SJCRH30 (cell line): ENCODE results near the gene TRPC1. TPM values are rescaled to one million over a fixed set of nuclear protein-coding genes. Genes with fewer than 3 reads are reported as not detected.
"Not testable (repeated sequence)": the region's sequence is repeated elsewhere in the genome, so short reads cannot be mapped to it uniquely, and the experiment has no call there.

ENCODE experiments used
- DNase-seq, 2 experiments: peaks; one replicate each; pipeline ENCODE4 v3.0.0-alpha.2; 2015 to 2020
- H3K27ac ChIP-seq: fragments of 250-450 bp; sonication (Bioruptor Pico); 2 replicates; pipeline ENCODE4 v1.5.1; 2020; ENCODE audit warnings: mild to moderate bottlenecking, moderate library complexity
- H3K27me3 ChIP-seq: fragments of 250-450 bp; sonication (Bioruptor Pico); 2 replicates; pipeline ENCODE4 v1.5.1; 2020; ENCODE audit warnings: mild to moderate bottlenecking, moderate library complexity
- H3K36me3 ChIP-seq: fragments of 250-450 bp; sonication (Bioruptor Pico); 2 replicates; pipeline ENCODE4 v1.5.1; 2020; ENCODE audit warnings: mild to moderate bottlenecking, moderate library complexity
- H3K4me1 ChIP-seq: fragments of 250-450 bp; sonication (Bioruptor Pico); 2 replicates; pipeline ENCODE4 v1.5.1; 2020; ENCODE audit warnings: mild to moderate bottlenecking, moderate library complexity
- H3K4me3 ChIP-seq: fragments of 250-450 bp; sonication (Bioruptor Pico); 2 replicates; pipeline ENCODE4 v1.5.1; 2020; ENCODE audit warnings: mild to moderate bottlenecking, moderate library complexity
- H3K9me3 ChIP-seq: fragments of 250-450 bp; sonication (Bioruptor Pico); replicated peaks from 2 replicates; pipeline ENCODE4 v1.5.1; 2020; ENCODE audit warnings: mild to moderate bottlenecking, moderate library complexity
- total RNA-seq: library from RNA; depleted of rRNA; stranded (reverse); fragments of >200 nt; shearing (Covaris generic); gene quantifications from 2 replicates; pipeline ENCODE4 v1.2.3, GENCODE V29; 2014

Gene TRPC1
- total RNA-seq, 1 experiment from 2014 or later: 21.0 TPM

DNA sequence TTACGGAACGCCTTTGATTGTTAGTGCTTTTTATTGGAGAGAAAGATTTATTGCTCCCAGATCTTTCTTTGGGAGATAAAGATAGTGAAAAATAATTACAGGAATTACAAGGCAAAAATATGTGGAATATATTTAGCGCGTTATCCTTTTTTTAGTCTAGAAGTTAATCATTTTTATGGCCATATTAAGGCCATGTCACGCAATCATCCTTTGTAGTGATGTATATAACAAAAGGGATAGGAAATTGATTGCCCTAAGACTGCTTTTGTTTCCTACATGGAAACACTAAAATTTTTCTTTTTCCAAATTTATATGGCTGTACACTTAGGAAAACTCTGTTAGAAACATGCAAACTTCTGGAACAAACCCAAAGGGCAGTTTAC lies 1.5 kb downstream of the TRPC1 start:
- DNase-seq: no peak
- H3K27ac ChIP-seq: peak overlapping the region; percentile 77
- no peaks in the 10 kb centered on the region for H3K27me3 ChIP-seq
- H3K36me3 ChIP-seq: 0 out of 2 replicates have a peak, but pooled peaks cover 2% of the 10 kb centered on the region
- peaks cover 11% of the 10 kb centered on the region for H3K4me1 ChIP-seq
- H3K4me3 ChIP-seq: peak overlapping the region; percentile 80
- peaks cover 5% of the 10 kb centered on the region; the same call in 1 of the 2 replicates for H3K9me3 ChIP-seq

GRCh38 chr3:142726017-142726416 lies 2.2 kb downstream of the TRPC1 start:
- peak in 1 of 2 experiments; percentile 5 for DNase-seq
- H3K27ac ChIP-seq: no peak overlapping the region
- H3K36me3 ChIP-seq: 0 out of 2 replicates have a peak, but pooled peaks cover 2% of the 10 kb centered on the region

GRCh38 chr3:142732066-142732465 lies 8.2 kb downstream of the TRPC1 start:
- Histone ChIP-seq H3K27ac (no peak overlapping the region), H3K36me3 (0 out of 2 replicates have a peak, but pooled peaks cover 2% of the 10 kb centered on the region), H3K27me3 (no peaks in the 10 kb centered on the region), H3K4me1 (no peaks in the 10 kb centered on the region), H3K9me3 (no peaks in the 10 kb centered on the region), H3K4me3 (no peak overlapping the region)
- DNase-seq: no peak

More at GRCh38 chr3:142726017-142726416, 2.2 kb downstream of the TRPC1 start:
- H3K4me3 ChIP-seq: peak overlapping the region; percentile 80; the same call in 1 of the 2 replicates
- peaks cover 11% of the 10 kb centered on the region for H3K4me1 ChIP-seq
- peaks cover 5% of the 10 kb centered on the region; the same call in 1 of the 2 replicates for H3K9me3 ChIP-seq
- no peaks in the 10 kb centered on the region for H3K27me3 ChIP-seq

- Histone ChIP-seq H3K9me3 (no peaks in the 10 kb centered on the region), H3K4me3 (no peak overlapping the region), H3K27ac (no peak overlapping the region), H3K4me1 (no peaks in the 10 kb centered on the region), H3K27me3 (no peaks in the 10 kb centered on the region), H3K36me3 (no peaks in the 10 kb centered on the region)
- no peak for DNase-seq
These were observed 11.0 kb downstream of the TRPC1 start for GRCh38 chr3:142734834-142735233.

- DNase-seq: no peak
- H3K36me3 ChIP-seq: no peaks in the 10 kb centered on the region
- no peaks in the 10 kb centered on the region for H3K9me3 ChIP-seq
- no peak overlapping the region for H3K4me3 ChIP-seq
- no peaks in the 10 kb centered on the region for H3K4me1 ChIP-seq
- no peaks in the 10 kb centered on the region for H3K27me3 ChIP-seq
- H3K27ac ChIP-seq: no peak overlapping the region
These were observed 11.6 kb downstream of the TRPC1 start for GRCh38 chr3:142735462-142735861.

- H3K36me3 ChIP-seq: no peaks in the 10 kb centered on the region
These were observed 14.6 kb downstream of the TRPC1 start for GRCh38 chr3:142738396-142738795.

GRCh38 chr3:142746646-142747045 lies 22.8 kb downstream of the TRPC1 start:
- no peak for DNase-seq
- Histone ChIP-seq H3K36me3 (peaks cover 28% of the 10 kb centered on the region), H3K9me3 (0 out of 2 replicates have a peak, but pooled peaks cover 3% of the 10 kb centered on the region), H3K27me3 (no peaks in the 10 kb centered on the region), H3K27ac (no peak overlapping the region), H3K4me3 (no peak overlapping the region), H3K4me1 (no peaks in the 10 kb centered on the region)

More at GRCh38 chr3:142738396-142738795, 14.6 kb downstream of the TRPC1 start:
- H3K9me3 ChIP-seq: no peaks in the 10 kb centered on the region
- DNase-seq: no peak
- H3K4me1 ChIP-seq: no peaks in the 10 kb centered on the region
- no peak overlapping the region for H3K27ac ChIP-seq
- H3K4me3 ChIP-seq: no peak overlapping the region
- no peaks in the 10 kb centered on the region for H3K27me3 ChIP-seq

DNA sequence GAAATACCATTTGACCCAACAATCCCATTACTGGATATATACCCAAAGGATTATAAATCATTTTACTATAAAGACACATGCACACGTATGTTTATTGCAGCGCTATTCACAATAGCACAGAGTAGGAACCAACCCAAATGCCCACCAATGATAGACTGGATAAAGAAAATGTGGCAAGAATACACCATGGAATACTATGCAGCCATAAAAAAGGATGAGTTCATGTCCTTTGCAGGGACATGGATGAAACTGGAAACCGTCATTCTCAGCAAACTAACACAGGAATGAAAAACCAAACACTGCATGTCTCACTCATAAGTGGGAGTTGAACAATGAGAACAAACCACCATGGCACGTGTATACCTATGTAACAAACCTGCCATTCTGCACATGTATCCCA lies 26.7 kb downstream of the TRPC1 start:
- not testable (repeated sequence) for H3K27ac ChIP-seq, DNase-seq, H3K9me3 ChIP-seq, H3K27me3 ChIP-seq, H3K4me1 ChIP-seq, H3K4me3 ChIP-seq
- peaks cover 25% of the 10 kb centered on the region for H3K36me3 ChIP-seq

- H3K4me3 ChIP-seq, H3K27ac ChIP-seq, H3K4me1 ChIP-seq, H3K9me3 ChIP-seq, H3K27me3 ChIP-seq, DNase-seq: not testable (repeated sequence)
- peaks cover 25% of the 10 kb centered on the region for H3K36me3 ChIP-seq
These were observed 28.8 kb downstream of the TRPC1 start for GRCh38 chr3:142752605-142753004.

- H3K36me3 ChIP-seq: peaks cover 9% of the 10 kb centered on the region; the same call in 1 of the 2 replicates
- no peak overlapping the region for H3K4me3 ChIP-seq
- DNase-seq: no peak
- no peaks in the 10 kb centered on the region for H3K4me1 ChIP-seq
- no peaks in the 10 kb centered on the region for H3K27me3 ChIP-seq
- 0 out of 2 replicates have a peak, but pooled peaks cover 6% of the 10 kb centered on the region for H3K9me3 ChIP-seq
- H3K27ac ChIP-seq: no peak overlapping the region
These were observed 30.7 kb downstream of the TRPC1 start for GRCh38 chr3:142754494-142754893.

GRCh38 chr3:142768338-142768737 lies 44.5 kb downstream of the TRPC1 start:
- H3K9me3 ChIP-seq: no peaks in the 10 kb centered on the region; the same call in 1 of the 2 replicates
- no peak for DNase-seq
- H3K4me1 ChIP-seq: no peaks in the 10 kb centered on the region
- H3K27ac ChIP-seq: no peak overlapping the region
- peaks cover 9% of the 10 kb centered on the region for H3K36me3 ChIP-seq
- H3K4me3 ChIP-seq: no peak overlapping the region
- H3K27me3 ChIP-seq: no peaks in the 10 kb centered on the region

- DNase-seq: no peak
- Histone ChIP-seq H3K27me3 (no peaks in the 10 kb centered on the region), H3K27ac (no peak overlapping the region), H3K9me3 (no peaks in the 10 kb centered on the region), H3K4me3 (no peak overlapping the region), H3K36me3 (0 out of 2 replicates have a peak, but pooled peaks cover 3% of the 10 kb centered on the region), H3K4me1 (no peaks in the 10 kb centered on the region)
These were observed 54.1 kb downstream of the TRPC1 start for GRCh38 chr3:142777927-142778326.

DNA sequence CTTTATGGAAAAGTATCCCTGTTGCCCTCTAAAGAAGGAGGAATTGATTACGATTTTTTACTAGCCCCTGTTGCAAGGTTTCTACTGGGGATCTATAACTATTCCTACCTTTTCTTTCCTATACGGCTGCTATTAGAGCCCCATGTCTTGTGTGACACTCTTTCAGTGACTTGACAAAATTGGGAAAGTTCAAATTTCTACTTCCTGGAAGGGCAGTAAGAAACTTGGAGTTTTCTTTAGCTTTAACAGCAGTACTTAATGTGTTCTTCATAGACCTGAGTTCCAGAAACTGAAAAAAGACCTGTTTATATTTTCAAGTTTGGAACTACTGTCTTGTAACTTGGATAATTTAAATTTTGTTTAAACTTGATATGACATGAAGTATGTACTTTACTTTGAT lies 54.7 kb downstream of the TRPC1 start:
- no peaks in the 10 kb centered on the region for H3K27me3 ChIP-seq
- H3K9me3 ChIP-seq: no peaks in the 10 kb centered on the region
- H3K27ac ChIP-seq: no peak overlapping the region
- no peaks in the 10 kb centered on the region for H3K4me1 ChIP-seq
- no peak overlapping the region for H3K4me3 ChIP-seq
- 0 out of 2 replicates have a peak, but pooled peaks cover 3% of the 10 kb centered on the region for H3K36me3 ChIP-seq
- no peak for DNase-seq

DNA sequence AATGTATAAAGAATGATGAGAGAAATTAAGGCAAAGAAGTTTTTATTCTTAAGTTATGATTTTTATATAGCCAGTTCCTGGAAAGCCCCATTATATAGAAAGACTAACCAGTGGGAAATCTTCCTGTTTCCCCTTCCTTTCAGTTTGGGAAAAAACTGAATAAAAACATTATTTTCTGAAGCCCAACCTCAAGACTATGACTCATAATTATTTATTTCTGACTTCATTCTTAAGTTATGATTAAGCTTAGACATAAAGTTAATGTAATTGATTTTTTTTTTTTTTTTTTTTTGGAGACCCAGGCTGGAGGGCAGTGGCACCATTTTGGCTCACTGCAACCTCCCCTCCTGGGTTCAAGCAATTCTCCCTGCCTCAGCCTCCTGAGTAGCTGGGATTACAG lies 55.8 kb downstream of the TRPC1 start:
- Histone ChIP-seq H3K9me3 (no peaks in the 10 kb centered on the region), H3K4me1 (no peaks in the 10 kb centered on the region), H3K4me3 (no peak overlapping the region), H3K27me3 (no peaks in the 10 kb centered on the region), H3K36me3 (0 out of 2 replicates have a peak, but pooled peaks cover 3% of the 10 kb centered on the region), H3K27ac (no peak overlapping the region)
- DNase-seq: no peak

DNA sequence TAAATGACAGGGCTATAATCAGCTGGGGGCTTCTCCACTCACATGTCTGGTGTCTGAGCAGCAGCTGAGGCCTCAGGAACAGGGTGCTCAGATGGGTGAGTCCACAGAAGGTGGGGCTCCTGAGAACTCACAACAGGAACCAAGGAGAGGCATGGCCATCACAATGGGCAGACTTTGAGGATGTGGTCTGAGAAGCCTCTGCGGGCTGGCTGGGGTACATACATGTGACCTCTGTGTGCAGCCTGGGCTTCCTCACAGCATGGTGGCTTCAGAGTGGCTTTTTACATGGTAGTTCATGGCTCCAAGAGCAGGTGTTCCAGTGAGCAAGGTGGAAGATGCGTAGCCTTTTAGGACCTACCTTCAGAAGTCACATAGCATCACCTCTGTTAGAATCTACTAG lies 58.8 kb downstream of the TRPC1 start:
- Histone ChIP-seq H3K9me3 (no peaks in the 10 kb centered on the region), H3K4me1 (no peaks in the 10 kb centered on the region), H3K36me3 (no peaks in the 10 kb centered on the region), H3K27ac (no peak overlapping the region), H3K27me3 (no peaks in the 10 kb centered on the region), H3K4me3 (no peak overlapping the region)
- no peak for DNase-seq

- H3K27ac ChIP-seq: no peak overlapping the region
- no peaks in the 10 kb centered on the region for H3K36me3 ChIP-seq
- no peaks in the 10 kb centered on the region for H3K9me3 ChIP-seq
- no peak overlapping the region for H3K4me3 ChIP-seq
- DNase-seq: no peak
- H3K27me3 ChIP-seq: no peaks in the 10 kb centered on the region
- no peaks in the 10 kb centered on the region for H3K4me1 ChIP-seq
These were observed 60.4 kb downstream of the TRPC1 start for GRCh38 chr3:142784228-142784627.
